Measurements from ENCODE around the gene GMDS.

The GMDS gene

GRCh38 chr6:1624058-1624850 lies 621.2 kb downstream of the GMDS start:
- DNase-seq (ENCODE audit: low spot score) = peak; percentile 64

GRCh38 chr6:1623769-1624057 lies 621.7 kb downstream of the GMDS start:
- no peak for DNase-seq (ENCODE audit: low spot score)

GRCh38 chr6:1622851-1623768 lies 622.3 kb downstream of the GMDS start:
- no peak for DNase-seq (ENCODE audit: low spot score)

GRCh38 chr6:1622220-1622850 lies 623.1 kb downstream of the GMDS start:
- no peak for DNase-seq (ENCODE audit: low spot score)

- no peak for DNase-seq (ENCODE audit: low spot score)
Measured at GRCh38 chr6:1621070-1621701, 624.2 kb downstream of the GMDS start.

- no peak for DNase-seq (ENCODE audit: low spot score)
Measured at GRCh38 chr6:1620504-1621069, 624.8 kb downstream of the GMDS start.

- DNase-seq (ENCODE audit: low spot score) = peak; percentile 76
Measured at GRCh38 chr6:1619673-1620503, 625.5 kb downstream of the GMDS start.

GRCh38 chr6:1619098-1619672 lies 626.2 kb downstream of the GMDS start:
- DNase-seq (ENCODE audit: low spot score) = no peak

GRCh38 chr6:1618311-1619097 lies 626.9 kb downstream of the GMDS start:
- no peak for DNase-seq (ENCODE audit: low spot score)

GRCh38 chr6:1617466-1618310 lies 627.7 kb downstream of the GMDS start:
- no peak for DNase-seq (ENCODE audit: low spot score)

GRCh38 chr6:1616701-1617463 lies 628.5 kb downstream of the GMDS start:
- no peak for DNase-seq (ENCODE audit: low spot score)

- no peak for DNase-seq (ENCODE audit: low spot score)
Measured at GRCh38 chr6:1615853-1616420, 629.5 kb downstream of the GMDS start.

GRCh38 chr6:1615151-1615852 lies 630.1 kb downstream of the GMDS start:
- no peak for DNase-seq (ENCODE audit: low spot score)

- no peak for DNase-seq (ENCODE audit: low spot score)
Measured at GRCh38 chr6:1614448-1615150, 630.8 kb downstream of the GMDS start.

- DNase-seq (ENCODE audit: low spot score) = peak; percentile 82
Measured at GRCh38 chr6:1613688-1614447, 631.5 kb downstream of the GMDS start.

- no peak for DNase-seq (ENCODE audit: low spot score)
Measured at GRCh38 chr6:1613346-1613687, 632.1 kb downstream of the GMDS start.
